T-helper 1 cell treated with Interleukin-12 subunit alpha and Interleukin-12 subunit beta and Interleukin-4 antibody, amounts not matched to agents 30 ng/mL and 1 ng/mL, for 36 hours (primary cell): ENCODE measurements around the gene CLBA1. TPM values are rescaled to one million over a fixed set of nuclear protein-coding genes. Genes with fewer than 3 reads are reported as not detected.
"Not testable (repeated sequence)": the region's sequence is repeated elsewhere in the genome, so short reads cannot be mapped to it uniquely, and the experiment has no call there.

Experiments used
- intact Hi-C: fragments of 100-400 bp; cut with micrococcal nuclease; formaldehyde crosslinking; loops from one replicate; pipeline ENCODE4 v1.15.1; 2024
- total RNA-seq: library from RNA; stranded (reverse); gene quantifications from 2 replicates; pipeline ENCODE4 v1.2.3, GENCODE V29; 2022

Gene CLBA1
- total RNA-seq, 1 donor from 2014 or later, result 0.69 TPM

DNA sequence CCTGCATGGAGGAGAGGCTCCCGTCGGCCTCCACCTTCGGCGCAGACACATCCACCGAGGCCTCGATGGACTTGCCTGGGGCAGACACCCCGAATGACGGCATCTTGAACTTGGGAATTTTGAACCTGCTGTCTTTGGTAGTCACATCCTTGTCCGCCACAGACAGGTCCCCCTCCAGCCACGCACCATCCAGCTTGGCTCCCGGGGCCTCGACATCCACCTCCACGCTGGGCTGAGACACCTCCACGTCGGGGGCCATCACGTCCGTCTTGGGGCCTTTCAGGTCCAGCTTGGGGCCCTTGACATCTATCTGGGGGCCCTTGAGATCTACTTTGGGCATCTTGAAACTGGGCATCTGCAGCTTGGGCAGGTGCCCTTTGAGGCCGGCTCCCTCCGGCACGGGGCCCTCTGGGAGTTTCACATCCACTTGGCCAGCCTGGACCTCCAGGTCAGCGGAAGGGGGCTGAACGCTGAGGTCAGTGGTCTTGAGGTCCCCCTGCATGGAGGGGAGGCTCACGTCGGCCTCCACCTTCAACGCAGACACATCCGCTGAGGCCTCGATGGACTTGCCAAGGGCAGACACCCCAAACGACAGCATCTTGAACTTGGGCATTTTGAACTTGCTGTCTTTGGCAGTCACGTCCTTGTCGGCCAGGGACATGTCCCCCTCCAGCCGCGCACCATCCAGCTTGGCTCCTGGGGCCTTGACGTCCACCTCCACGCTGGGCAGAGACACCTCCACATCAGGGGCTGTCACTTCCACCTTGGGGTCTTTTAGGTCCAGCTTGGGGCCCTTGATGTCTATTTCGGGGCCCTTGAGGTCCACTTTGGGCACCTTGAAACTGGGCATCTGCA, 37.5 kb upstream of the CLBA1 start:
- intact Hi-C loops, result not testable (repeated sequence)

DNA sequence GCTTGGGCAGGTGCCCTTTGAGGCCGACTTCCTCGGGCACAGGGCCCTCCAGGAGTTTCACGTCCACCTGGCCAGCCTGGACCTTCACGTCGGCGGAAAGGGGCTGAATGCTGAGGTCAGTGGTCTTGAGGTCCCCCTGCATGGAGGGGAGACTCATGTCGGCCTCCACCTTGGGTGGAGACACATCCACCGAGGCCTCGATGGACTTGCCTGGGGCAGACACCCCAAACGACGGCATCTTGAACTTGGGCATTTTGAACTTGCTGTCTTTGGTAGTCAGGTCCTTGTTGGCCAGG, 36.9 kb upstream of the CLBA1 start:
- intact Hi-C loops, result no loop called here

DNA sequence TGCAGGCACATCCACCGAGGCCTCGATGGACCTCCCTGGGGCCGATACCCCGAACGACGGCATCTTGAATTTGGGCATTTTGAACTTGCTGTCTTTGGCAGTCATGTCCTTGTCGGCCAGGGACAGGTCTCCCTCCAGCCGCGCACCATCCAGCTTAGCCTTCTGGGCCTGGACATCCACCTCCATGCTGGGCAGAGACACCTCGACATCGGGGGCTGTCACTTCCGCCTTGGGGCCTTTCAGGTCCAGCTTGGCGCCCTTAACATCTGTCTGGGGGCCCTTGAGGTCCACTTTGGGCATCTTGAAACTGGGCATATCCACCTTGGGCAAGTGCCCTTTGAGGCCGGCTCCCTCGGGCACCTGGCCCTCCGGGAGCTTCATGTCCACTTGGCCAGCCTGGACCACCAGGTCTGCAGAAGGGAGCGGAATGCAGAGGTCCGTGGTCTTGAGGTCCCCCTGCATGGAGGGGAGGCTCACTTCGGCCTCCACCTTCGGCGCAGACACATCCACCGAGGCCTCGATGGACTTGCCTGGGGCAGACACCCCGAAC, 36.1 kb upstream of the CLBA1 start:
- intact Hi-C loops, result not testable (repeated sequence)

DNA sequence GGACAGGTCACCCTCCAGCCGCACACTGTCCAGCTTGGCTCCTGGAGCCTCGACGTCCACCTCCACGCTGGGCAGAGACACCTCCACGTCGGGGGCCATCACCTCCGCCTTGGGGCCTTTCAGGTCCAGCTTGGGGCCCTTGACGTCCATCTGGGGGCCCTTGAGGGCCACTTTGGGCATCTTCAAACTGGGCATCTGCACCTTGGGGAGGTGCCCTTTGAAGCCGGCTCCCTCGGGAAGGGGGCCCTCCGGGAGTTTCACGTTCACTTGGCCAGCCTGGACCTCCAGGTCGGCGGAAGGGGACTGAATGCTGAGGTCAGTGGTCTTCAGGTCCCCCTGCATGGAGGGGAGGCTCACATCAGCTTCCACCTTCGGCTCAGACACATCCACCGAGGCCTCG, 35.6 kb upstream of the CLBA1 start:
- intact Hi-C loops, result no loop called here

DNA sequence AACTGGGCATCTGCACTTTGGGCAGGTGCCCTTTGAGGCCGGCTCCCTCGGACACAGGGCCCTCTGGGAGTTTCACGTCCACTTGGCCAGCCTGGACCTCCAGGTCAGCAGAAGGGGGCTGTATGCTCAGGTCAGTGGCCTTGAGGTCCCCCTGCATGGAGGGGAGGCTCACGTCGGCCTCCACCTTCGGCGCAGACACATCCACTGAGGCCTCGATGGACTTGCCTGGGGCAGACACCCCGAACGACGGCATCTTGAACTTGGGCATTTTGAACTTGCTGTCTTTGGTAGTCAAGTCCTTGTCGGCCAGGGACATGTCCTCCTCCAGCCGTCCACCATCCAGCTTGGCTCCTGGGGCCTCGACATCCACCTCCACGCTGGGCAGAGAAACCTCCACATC, 34.9 kb upstream of the CLBA1 start:
- intact Hi-C loops, result not testable (repeated sequence)

DNA sequence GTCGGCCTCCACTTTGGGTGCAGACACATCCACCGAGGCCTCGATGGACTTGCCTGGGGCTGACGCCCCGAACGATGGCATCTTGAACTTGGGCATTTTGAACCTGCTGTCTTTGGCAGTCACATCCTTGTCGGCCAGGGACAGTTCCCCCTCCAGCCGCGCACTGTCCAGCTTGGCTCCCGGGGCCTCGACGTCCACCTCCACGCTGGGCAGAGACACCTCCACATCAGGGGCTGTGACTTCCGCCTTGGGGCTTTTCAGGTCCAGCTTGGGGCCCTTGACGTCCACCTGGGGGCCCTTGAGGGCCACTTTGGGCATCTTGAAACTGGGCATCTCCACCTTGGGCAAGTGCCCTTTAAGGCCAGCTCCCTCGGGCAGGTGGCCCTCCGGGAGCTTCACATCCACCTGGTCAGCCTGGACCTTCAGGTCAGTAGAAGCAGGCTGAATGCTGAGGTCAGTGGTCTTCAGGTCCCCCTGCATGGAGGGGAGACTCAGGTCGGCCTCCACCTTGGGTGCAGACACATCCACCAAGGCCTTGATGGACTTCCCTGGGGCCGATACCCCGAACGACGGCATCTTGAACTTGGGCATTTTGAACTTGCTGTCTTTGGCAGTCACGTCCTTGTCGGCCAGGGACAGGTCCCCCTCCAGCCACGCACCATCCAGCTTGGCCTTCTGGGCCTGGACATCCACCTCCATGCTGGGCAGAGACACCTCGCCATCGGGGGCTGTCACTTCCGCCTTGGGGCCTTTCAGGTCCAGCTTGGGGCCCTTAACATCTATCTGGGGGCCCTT, 33.5 kb upstream of the CLBA1 start:
- intact Hi-C loops, result not testable (repeated sequence)

DNA sequence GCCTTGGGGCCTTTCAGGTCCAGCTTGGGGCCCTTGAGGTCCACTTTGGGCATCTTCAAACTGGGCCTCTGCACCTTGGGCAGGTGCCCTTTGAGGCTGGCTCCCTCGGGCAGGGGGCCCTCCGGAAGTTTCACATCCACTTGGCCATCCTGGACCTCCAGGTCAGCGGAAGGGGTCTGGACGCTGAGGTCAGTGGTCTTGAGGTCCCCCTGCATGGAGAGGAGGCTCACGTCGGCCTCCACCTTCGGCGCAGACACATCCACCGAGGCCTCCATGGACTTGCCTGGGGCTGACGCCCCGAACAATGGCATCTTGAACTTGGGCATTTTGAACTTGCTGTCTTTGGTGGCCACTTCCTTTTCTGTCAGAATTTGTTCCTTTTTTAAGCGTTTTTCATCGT, 32.5 kb upstream of the CLBA1 start:
- intact Hi-C loops, result no loop called here

DNA sequence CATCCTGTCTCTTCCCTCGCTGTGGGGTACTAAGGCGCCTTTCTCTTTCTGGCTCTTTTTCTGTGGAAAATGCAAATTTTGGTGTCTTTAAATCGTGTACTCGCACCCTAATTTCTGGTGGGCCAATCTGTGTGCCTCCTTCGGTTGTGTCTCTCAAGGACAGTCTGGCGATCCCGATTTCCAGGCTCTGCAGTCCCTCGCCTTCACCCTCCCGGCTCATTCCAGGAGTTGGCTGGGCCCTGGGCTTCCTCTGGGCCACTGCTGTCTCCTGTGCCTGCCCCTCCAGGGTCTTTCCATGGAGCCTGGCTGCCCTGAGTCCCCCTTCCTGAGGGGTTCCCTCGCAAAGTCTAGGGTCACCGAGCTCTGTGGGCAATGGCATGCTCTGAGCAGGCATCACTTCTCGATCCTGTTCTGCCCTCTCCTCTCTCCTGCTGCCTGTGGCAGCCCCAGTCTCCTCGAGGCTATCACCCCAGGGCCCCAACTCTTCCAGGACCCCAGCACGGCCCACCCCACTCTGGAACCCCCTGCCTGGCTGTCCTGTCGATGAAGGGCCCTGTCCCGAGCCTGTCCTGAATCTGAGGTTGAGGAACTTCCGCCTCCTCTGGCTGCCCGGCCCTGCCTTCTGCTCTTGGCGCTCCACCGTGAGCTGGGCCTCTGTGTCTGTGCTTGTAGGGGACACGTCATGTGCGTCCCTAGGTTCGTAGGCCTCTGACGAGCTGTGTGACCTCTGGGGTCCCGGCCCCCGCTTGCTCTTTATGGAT, 31.5 kb upstream of the CLBA1 start:
- intact Hi-C loops, result no loop called here

DNA sequence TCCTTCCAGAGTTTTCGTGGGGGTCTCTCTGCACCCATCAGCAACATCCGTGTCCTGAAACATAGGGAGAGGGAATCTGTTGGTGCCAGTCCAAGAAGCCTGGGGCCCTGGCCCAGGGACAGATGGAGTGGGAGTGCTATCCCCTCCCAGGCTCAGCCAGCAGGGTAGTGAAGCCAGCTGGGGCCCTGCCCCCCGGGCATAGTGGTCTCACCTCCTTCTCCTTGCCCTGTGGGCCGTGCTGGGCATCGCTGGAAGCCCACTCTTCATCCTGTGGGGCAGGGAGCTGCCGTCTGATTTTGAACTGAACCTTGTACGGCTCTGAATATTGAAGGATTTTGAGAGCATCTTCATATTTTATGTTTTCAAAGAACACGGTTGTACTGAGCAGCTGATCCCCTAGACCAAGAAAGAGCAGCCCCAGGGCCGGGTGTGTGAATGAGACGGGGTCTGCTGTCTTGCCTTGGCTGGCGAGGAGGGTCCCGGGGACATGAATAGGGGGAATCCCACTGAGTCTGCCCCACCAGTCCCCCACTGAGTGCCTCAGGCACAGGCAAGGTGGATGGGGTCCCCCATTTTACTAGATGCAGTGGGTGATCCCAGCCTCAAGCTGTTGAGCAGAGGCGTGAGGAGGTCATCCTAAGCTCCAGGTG, 30.7 kb upstream of the CLBA1 start:
- intact Hi-C loops, result no loop called here

DNA sequence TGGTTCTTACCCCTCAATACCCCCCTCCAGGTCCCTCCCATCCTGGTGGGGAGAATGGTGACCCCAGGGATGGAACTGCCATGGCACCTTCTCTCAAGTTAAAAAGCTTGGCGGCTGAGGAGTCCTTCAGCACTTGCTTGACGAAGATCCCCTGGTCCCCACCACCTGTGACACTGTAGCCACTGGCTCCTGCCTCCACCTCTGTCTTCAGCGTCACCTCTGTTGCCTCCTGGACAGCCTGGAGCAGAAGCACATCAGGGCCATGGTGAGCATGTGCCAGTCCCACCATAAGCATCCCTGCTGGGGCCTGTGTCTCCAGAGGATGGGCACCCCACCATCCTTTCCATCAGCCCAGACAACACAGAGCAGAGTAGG, 30.2 kb upstream of the CLBA1 start:
- intact Hi-C loops, result no loop called here

DNA sequence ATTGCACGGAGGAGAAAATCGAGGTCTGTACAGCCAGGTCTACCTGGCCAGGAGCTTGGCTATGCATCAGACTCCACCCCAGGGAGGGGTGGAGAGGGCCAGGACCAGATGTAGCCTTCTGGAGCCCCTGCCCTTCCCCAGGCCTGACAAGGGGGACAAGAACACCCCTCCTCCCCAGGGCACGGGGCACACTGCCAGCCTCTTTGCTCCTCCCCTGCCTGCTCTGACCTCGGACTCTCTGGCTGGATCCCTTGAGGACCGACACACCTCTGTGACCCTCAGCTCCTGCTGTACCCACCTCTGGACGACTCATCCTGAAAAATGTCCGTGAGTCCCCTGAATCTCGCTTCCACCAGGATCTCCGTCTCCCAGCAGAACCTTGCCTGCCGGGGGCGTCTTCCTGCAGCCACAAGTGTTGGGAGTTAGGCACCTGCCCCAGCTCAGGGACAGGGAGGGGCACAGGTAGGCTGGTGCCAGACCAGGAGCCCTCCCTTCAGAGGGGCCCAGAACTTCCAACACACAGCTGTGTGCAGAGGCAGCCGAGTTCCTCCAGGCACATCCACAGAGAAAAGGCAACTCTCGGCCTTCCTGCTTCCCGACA, 29.2 kb upstream of the CLBA1 start:
- intact Hi-C loops, result no loop called here

DNA sequence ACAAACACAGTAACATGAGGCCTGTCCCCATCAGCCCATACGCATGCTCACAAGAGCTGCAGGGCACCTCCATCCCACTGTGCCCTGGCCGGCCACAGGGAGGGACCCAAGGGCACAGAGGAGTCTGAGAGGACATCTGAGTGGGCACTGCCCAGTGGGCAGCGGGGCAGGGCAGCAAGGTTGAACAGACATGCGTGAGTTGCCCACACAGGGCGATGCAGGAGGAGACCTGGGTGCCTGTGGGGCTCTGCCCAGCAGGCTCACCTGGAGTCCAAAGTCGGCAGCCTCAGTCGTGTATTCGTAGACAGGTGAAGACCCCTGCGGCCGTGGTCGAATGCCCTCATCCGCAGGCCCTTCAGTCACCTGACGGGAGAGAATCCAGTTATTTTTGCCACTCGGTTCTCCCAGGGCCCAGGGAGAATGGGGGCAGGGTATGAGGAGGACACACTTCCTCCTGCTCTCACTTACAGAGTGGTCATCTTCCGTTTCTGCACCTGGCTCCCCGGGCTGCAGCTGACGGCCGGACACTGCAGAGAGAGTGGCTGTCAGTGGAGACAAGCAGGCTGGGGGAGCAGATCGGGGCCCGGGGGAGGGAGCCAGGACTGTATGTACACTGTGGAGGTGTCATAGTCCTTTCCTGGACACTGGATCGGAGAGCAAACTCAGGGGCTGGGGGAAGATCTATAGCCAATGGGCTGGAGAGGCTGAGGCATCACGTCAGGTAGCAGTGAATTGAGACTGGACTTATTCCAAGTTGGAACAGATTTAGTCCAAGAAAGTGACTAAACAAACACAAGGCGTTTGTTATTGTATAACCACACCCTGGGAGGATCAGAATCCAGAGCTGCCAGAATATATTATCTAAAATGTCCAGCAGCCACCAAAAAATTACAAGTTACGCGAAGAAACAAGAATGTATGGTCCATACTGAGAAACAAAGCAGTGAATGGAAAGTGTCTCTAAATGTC, 28.2 kb upstream of the CLBA1 start:
- intact Hi-C loops, result no loop called here

DNA sequence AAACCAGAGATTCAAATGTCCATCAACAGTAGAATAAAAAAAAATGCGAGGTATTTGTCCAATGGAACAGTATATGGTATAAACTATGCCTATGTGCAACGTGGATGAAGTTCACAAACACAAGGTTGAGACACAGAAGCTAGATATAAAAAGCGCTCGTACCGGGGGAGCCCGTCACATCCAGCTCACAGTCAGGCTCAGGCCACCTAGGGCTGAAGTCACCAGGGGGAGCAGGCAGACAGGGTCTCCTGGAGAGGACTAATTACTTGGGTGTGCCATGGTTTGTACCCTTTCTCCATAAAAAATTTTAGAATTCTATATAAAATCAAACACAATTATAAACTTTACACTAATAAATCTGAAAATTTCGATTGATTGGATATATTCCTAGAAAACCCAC, 21.0 kb upstream of the CLBA1 start:
- intact Hi-C loops, result no loop called here

DNA sequence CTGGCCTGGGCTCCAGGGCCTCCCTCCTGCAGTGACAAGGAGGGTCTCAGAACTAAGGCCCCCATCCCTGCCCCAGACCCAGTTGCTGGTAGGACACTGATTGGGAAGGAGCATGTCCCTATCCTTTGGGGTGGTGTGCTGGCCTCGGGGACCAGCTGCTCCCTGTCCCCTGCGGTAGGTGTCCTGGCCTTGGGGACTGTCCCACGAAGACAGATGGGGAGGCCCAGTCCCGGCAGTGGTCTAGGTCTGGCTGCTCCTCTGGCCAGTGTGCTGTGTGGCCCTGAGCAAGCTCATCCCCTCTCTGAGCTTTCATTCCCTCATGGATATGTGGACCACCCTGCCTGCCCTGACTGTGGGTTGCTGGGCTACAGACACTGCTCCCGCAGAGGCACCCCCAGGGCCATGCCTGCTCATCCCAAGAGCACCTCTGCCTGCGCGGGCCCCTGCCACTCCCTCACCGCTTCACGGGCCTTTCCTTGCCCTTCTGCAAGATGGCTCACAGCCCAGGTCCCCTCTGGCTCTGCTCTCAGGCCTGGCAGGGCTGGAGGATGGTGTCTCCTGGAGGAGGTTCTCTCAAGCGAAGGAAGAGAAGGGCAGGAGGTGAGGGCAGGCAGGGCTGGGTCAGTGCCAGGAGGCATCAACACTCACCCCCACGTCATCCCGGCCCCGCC, 19.9 kb upstream of the CLBA1 start:
- intact Hi-C loops, result no loop called here

DNA sequence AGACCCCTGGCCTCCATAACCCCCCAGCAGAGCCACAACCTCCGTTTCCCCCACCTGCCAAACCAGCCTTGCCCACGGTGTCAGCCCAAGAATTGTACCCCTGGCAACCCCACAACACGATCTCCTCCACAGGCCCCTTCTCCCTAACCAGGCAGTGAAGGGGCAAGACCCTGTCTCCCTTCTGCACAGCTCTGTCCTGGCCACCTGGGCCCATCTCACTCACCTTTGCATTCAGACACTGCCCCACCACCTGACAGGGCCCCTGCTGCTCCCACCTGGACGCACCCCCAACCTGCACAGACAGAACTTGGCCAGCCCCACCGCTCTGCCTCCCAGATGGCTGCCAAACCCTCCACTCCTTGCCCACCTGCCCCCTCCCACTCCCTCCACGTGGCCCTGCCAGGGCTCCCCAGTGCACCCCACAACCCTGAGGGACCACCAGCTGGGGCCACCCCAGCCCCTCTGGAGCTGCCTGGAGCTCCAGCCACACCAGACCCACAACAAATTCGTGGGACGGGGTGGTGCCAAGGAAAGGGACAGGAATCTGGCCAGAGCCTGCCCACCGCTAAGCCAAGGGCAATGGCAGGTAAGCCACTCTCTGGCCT, 19.2 kb upstream of the CLBA1 start:
- intact Hi-C loops, result no loop called here

DNA sequence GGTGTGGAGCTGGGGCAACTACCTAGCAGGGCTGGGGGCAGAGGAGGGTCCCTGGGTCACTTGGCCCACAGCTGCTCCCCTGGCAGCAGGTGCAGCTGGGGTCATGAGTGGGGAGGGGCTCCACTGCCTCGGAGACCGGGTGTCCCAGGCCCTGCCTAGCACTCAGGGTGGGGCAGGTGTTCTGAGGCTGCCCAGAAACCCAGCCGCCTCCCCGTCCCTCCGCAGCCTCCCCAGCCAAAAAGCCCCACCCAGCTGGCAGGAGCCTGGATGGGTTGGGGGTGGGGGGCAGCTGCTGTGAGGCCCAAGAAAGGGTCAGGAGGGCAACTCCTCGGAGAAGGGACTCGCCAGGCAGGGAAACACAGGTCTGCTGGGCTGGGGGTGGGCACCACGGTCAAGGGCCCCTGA, 18.6 kb upstream of the CLBA1 start:
- intact Hi-C loops, result no loop called here

DNA sequence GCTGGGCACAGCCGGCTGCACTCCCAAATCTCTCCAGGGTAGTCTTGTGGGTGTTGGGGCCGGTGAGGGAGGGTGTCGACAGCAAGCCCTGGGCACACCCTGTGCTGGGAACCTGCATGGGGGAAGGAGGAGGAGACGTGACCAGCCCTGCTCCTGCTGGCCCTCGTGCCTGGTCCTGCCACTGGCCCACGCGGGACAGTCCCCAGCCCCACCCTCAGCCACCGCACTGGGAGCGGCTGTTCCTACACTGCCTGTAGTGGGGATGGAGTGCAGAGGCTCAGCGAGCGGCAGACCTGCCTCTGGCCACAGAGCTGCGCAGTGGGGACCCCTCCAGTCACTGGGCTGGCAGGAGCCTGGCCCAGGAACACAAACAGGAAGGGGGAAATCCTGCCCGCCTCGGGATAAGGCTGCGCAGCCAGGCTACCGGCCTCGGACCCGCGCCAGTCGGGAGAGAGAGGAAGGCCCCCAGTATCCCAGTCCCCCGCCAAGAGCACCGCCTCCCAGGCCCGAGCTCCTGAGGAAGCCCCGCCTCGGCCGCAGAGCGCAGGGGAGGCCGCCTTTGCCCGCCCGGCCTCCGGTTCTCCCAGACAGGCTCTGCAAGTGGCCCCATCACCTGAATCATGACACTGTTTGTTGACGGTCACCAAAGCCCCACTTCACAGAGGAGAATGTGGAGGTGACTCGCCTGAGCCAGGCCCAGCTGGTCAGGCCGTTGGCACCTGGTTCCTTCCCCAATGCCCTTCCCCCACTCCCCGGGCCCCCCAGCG, 18.0 kb upstream of the CLBA1 start:
- intact Hi-C loops, result no loop called here

DNA sequence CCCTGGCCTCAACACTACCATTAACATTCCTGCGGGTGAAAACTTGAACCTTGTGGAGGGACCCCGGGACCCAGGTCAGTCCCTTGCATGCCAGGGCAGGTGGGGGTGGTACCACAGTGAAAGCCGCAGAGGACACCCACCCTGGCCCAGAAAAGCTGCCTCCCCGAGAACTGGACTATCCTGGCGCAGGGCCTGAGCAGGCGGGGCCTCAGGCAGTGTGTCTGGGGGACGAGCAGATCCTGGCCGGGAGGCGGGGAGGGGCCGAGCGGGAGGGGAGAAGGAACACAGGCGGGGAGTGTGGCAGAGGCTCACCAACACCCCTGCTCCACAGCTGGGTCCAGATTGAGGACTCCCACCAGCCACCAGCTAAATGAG, 17.4 kb upstream of the CLBA1 start:
- intact Hi-C loops, result no loop called here
